GM10266 (cell line): ENCODE measurements around the gene UGT1A5.
"Not testable (repeated sequence)": the region's sequence is repeated elsewhere in the genome, so short reads cannot be mapped to it uniquely, and the experiment has no call there.

ENCODE experiments used
- DNase-seq: peaks from one replicate; pipeline ENCODE4 v3.0.0; 2012; ENCODE audit errors: extremely low spot score
- CTCF ChIP-seq: IDR thresholded peaks from 2 replicates; pipeline ENCODE4 v1.5.1; 2012; ENCODE audit warnings: mild to moderate bottlenecking, low read depth; ENCODE audit not compliant: control insufficient read depth, insufficient read depth; ENCODE audit errors: missing control alignments

The UGT1A5 gene

DNA sequence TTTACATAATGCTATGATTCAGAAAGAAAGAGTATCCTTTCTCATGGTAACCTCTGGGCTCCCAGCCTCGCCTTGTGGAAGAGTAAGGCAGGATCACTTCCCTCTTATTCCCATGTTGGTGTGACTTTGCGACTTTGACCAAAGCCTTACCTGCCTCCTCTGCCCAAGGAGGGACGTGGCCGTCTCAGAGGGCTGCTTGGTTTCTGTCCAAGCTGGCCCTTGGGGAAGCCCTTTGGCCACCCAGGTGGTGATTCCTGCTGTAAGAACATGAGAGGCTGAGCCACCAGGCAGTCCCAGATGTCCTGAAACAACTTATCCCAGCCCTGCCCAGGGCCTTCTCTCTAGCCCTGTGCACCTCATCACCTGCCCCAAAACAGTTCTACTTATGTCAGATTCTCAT lies 14.0 kb upstream of the UGT1A5 start:
- DNase-seq: no peak
- no peak for TF ChIP-seq CTCF

DNA sequence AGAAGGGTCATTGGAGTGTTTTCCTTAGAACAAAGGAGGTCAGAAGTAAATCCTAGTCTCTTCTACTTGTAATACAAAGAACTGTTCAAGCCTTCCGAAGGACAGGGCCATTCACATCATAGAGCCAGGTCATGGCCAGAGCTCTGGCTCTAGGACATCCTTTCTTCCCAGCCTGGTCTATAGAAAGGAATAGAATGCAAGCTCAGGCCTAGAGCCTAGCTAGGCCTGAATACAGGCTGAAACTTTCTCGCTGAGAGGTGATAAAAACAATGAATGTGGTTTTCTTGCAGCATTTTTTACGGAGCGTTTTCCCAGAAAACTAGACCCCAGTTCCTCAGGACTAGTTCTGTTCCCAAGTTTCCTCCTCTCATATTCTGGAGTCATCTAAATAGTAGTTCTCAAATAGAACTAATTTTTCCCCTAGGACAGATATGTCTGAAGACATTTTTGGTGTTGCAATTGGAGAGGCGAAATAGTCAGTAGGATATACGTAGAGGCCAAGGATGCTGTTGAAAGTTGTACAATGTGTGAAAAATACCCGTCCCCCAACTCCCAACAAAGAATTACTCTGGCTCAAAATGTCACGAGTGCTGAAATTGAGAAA lies 13.2 kb upstream of the UGT1A5 start:
- no peak for TF ChIP-seq CTCF
- no peak for DNase-seq

DNA sequence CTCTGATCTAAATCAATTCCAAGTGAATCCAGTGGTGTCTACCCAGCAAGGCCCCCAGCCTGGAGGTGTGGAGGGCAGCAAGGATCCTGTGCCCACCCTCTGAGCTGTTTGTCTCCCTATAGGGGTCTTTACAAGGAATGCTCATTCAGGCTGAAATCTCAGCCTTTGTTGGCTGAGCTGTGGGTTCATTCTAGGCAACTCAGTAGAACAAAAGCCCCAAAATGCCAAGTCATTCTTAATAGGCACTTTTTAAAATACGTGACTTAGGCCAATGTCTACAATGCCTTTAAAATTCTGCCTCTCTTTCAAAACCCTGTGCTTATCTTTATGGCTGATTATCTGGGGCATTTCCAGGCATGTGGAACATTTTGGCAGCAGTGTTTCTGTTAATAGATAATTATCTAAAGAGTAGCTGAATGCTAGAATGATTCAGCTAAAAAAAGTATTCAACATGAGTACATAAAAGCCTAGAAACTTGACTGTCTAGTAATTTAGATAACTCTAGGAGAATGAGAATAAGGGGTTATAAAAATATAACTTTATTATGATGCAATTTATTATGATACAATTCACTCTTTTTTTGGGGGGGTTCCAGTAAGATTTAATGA lies 12.6 kb upstream of the UGT1A5 start:
- no peak for DNase-seq
- TF ChIP-seq CTCF: no peak

DNA sequence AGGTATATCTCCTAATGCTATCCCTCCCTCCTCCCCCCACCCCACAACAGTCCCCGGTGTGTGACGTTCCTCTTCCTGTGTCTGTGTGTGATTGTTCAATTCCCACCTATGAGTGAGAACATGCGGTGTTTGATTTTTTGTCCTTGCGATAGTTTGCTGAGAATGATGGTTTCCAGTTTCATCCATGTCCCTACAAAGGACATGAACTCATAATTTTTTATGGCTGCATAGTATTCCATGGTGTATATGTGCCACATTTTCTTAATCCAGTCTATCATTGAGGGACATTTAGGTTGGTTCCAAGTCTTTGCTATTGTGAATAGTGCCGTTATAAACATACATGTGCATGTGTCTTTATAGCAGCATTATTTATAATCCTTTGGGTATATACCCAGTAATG lies 11.9 kb upstream of the UGT1A5 start:
- not testable (repeated sequence) for DNase-seq

- TF ChIP-seq CTCF: no peak
- DNase-seq: no peak
These were observed 10.5 kb upstream of the UGT1A5 start for GRCh38 chr2:233702238-233702637.

DNA sequence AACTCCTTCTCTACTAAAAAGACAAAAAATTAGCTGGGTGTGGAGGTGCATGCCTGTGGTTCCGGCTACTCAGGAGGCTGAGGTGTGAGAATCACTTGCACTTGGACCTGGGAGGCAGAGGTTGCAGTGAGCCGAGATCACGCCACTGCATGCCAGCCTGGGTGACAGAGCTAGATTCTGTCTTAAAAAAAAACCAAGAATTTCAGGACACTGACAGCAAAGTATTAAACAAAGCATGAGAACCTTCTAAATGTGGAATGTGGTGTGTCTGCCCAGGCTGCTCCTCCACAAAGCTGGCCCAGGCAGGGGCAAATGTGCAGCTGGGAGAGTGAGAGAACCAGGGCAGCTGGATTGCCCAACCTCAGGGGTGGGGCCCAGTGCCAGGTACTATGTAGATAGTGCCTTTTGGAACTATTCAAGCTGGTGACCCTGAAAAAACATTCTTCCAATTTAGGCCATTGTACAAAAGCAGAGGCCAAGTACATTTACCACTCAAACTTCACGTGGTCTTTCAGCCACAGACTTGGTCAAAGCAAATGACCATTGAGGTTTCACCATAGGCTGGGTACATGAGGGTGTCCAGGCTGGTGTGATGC lies 6.7 kb upstream of the UGT1A5 start:
- DNase-seq: no peak
- TF ChIP-seq CTCF: no peak

- TF ChIP-seq CTCF: no peak
- DNase-seq: no peak
These were observed 6.0 kb upstream of the UGT1A5 start for GRCh38 chr2:233706720-233707119.
